Gastrocnemius medialis (tissue), 4 donors: ENCODE data around the gene SGSM2.

ENCODE experiments used
- POLR2A ChIP-seq, 2 donors: fragments of 450-650 bp; IDR thresholded peaks; one replicate each; pipeline ENCODE4 v1.6.1; 2017; ENCODE audit warnings: antibody characterized with exemption in 2 of 2, mild to moderate bottlenecking in 2 of 2, moderate library complexity in 2 of 2
- TF ChIP-seq, protein P1 (sequence below), 5 experiments: fragments of 450-650 bp in 3 of 5; fragments of 200-600 bp in 2 of 5; sonication (generic) in 2 of 5; IDR thresholded peaks in 4 of 5; conservative IDR thresholded peaks in 1 of 5; 1 replicate in 4 of 5; 2 replicates in 1 of 5; pipeline ENCODE4 v1.5.1; 2016 to 2019; ENCODE audit warnings: antibody characterized with exemption in 5 of 5, mild to moderate bottlenecking in 3 of 5, moderate library complexity in 3 of 5

DNA sequence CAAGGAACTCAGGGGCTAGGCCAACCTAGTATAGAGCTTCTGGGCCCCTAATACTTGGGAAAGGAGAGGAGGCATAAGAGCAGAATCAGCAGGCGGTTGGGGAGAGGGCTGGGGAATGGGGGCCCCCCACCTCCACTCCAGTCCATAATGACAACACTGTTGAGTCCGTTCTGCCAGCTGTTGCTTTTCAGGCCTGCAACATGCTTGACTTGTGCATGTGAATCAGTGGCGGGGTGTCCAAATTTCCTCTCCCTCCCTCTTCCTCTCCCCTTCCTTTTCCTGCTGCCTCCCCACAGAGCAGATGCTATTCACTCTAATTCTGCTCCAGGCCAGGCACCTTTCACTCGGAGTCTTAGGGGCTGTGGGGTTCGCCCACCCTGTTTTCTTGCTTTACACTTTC, 31.7 kb downstream of the SGSM2 start:
- no peak for TF ChIP-seq POLR2A (IDR thresholded peaks at IDR 0.05)
- TF ChIP-seq, protein P1, sequence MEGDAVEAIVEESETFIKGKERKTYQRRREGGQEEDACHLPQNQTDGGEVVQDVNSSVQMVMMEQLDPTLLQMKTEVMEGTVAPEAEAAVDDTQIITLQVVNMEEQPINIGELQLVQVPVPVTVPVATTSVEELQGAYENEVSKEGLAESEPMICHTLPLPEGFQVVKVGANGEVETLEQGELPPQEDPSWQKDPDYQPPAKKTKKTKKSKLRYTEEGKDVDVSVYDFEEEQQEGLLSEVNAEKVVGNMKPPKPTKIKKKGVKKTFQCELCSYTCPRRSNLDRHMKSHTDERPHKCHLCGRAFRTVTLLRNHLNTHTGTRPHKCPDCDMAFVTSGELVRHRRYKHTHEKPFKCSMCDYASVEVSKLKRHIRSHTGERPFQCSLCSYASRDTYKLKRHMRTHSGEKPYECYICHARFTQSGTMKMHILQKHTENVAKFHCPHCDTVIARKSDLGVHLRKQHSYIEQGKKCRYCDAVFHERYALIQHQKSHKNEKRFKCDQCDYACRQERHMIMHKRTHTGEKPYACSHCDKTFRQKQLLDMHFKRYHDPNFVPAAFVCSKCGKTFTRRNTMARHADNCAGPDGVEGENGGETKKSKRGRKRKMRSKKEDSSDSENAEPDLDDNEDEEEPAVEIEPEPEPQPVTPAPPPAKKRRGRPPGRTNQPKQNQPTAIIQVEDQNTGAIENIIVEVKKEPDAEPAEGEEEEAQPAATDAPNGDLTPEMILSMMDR (IDR thresholded peaks at IDR 0.05 in 4 of 5, conservative IDR thresholded peaks at IDR 0.05 in 1 of 5) = no peak
